ENCODE results near the gene EVA1C.
"Not testable (repeated sequence)": the region's sequence is repeated elsewhere in the genome, so short reads cannot be mapped to it uniquely, and the experiment has no call there.

GRCh38 chr21:32506411-32506965 is 94.0 kb downstream of the EVA1C start:
- not testable (repeated sequence) for TF ChIP-seq CTCF (IDR thresholded peaks at IDR 0.05); EZH2 (IDR thresholded peaks at IDR 0.05; ENCODE audit: borderline replicate concordance, insufficient read depth, low read depth, low read length, poor library complexity, severe bottlenecking)
